Cardiac muscle cell (in vitro differentiated cells and primary cell): ENCODE measurements around the gene SPON2. TPM values are rescaled to one million over a fixed set of nuclear protein-coding genes. Genes with fewer than 3 reads are reported as not detected.

Experiments
- DNase-seq, 2 donors: peaks; one replicate each; pipeline versions ENCODE4 v3.0.0 to v3.0.0-alpha.2; 2010 to 2017; ENCODE audit warnings: low read depth in 1 of 2, low spot score in 1 of 2
- H3K27ac ChIP-seq: fragments of 200-600 bp; sonication (generic); 2 replicates; pipeline ENCODE4 v1.5.1; 2016
- H3K27me3 ChIP-seq: fragments of 200-600 bp; sonication (generic); 2 replicates; pipeline ENCODE4 v1.6.0; 2016; ENCODE audit warnings: control low read depth
- H3K36me3 ChIP-seq: fragments of 200-600 bp; sonication (generic); 2 replicates; pipeline ENCODE4 v1.5.1; 2016; ENCODE audit warnings: control low read depth
- H3K4me1 ChIP-seq: fragments of 200-600 bp; sonication (generic); 2 replicates; pipeline ENCODE4 v1.8.1; 2017; ENCODE audit warnings: low read depth, mild to moderate bottlenecking, mixed run types
- H3K4me3 ChIP-seq: fragments of 200-600 bp; sonication (generic); 2 replicates; pipeline ENCODE4 v1.5.1; 2016; ENCODE audit warnings: mild to moderate bottlenecking
- H3K9me3 ChIP-seq: fragments of 200-600 bp; sonication (generic); 2 replicates; pipeline ENCODE4 v1.5.1; 2017; ENCODE audit warnings: low read depth, mild to moderate bottlenecking, control low read depth
- polyA plus RNA-seq: library from polyadenylated mRNA; unstranded; fragments of >200 nt; fragmentation: Nextera tagmentation; extraction: Ambion mirVana; gene quantifications from 2 replicates; pipeline ENCODE4 v1.2.1, GENCODE V29; 2016
- total RNA-seq: library from RNA; depleted of rRNA; stranded (reverse); fragments of >200 nt; gene quantifications from 2 replicates; pipeline ENCODE4 v1.2.3, GENCODE V29; 2016
- TF ChIP-seq, protein P1 (sequence below): IDR thresholded peaks from 2 replicates; pipeline ENCODE4 v1.5.1; 2012; ENCODE audit warnings: low read depth, mild to moderate bottlenecking, low read length

Gene SPON2
- total and polyA plus RNA-seq, 2 experiments from 2014 or later: 0.12 to 0.98 TPM

DNA sequence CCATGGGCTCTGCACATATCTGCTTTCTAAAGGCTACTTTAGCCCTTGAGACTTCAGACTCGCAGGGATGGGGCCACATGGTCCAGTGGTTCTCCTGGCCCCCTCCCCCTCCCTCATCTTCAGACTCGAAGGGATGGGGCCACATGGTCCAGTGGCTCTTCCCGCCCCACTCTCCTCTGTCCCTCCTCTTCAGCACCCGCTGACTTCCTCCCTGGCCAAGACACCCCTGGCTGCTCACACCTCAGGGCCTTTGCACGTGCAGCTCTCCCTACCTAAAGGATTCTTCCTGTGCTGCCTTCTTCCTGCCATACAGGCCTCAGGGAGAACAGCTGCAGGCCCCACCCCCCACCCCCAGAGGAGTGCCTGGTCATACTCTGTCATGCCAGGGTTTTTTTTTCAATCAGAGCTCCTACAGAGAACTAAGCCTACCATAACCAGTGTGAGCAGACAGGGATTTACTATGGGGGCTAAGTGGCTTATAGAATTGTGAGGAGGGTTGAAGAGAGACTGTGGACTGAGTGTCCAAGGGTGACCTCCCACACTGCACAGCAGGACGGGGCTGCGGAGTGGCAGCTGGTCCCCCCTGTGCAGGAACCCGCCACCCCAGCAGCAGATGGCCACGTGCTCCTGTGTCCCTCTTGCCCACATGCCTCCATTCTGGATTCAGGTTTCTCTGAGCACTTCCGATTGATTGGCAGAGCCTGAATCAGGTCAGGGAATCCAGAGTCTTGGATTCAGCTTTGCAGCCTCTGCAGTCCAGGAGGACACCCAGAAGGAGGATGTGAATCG lies 6.1 kb upstream of the SPON2 start:
- no peaks in the 10 kb centered on the region for H3K4me1 ChIP-seq
- TF ChIP-seq, protein P1, sequence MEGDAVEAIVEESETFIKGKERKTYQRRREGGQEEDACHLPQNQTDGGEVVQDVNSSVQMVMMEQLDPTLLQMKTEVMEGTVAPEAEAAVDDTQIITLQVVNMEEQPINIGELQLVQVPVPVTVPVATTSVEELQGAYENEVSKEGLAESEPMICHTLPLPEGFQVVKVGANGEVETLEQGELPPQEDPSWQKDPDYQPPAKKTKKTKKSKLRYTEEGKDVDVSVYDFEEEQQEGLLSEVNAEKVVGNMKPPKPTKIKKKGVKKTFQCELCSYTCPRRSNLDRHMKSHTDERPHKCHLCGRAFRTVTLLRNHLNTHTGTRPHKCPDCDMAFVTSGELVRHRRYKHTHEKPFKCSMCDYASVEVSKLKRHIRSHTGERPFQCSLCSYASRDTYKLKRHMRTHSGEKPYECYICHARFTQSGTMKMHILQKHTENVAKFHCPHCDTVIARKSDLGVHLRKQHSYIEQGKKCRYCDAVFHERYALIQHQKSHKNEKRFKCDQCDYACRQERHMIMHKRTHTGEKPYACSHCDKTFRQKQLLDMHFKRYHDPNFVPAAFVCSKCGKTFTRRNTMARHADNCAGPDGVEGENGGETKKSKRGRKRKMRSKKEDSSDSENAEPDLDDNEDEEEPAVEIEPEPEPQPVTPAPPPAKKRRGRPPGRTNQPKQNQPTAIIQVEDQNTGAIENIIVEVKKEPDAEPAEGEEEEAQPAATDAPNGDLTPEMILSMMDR: no peak
- no peak overlapping the region for H3K27ac ChIP-seq
- no peak overlapping the region for H3K4me3 ChIP-seq
- peaks cover 24% of the 10 kb centered on the region for H3K27me3 ChIP-seq
- no peak for DNase-seq
- H3K9me3 ChIP-seq: no peaks in the 10 kb centered on the region
- H3K36me3 ChIP-seq: no peaks in the 10 kb centered on the region

DNA sequence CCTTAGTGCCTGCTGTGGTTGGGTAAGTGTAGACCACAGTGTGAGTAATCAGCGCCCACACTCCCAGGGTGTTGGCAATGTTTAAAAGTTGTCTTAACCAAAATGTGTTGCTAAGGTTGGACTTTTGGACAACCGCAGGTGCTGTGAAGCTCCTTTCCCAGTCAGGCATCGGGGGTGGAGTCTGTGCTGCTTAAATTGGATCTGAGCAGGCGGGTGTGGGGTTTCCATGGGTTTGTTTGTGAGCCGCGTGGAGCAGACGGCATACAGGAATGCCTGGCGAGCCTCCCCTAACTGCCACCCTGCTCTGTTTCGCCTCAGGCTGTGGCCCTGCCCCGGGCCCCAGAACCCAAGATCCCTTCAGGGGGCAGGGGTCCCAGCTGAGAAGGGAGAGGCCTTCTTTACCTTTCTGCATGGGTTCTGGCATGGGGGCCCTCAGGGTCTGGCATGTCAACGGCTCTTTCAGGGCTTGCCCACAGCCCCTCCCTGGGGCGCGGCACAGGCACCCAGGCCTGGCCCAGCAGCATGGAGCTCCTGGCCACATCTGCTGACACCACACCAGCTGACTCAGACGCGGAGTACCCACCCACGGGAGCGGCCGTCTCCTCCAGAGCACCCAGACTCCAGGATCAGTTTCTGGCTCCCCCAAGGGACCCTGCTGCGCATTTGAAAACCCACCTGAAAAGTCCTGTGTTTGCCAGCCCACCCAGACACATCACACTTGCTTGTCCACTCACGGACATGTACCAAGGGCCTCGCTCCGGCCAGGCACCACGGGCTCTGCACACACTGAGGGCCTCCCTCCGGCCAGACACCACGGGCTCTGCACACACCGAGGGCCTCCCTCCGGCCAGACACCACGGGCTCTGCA lies 5.1 kb upstream of the SPON2 start:
- Histone ChIP-seq H3K27ac (no peak overlapping the region), H3K4me1 (no peaks in the 10 kb centered on the region), H3K36me3 (no peaks in the 10 kb centered on the region), H3K4me3 (no peak overlapping the region), H3K9me3 (no peaks in the 10 kb centered on the region), H3K27me3 (peaks cover 34% of the 10 kb centered on the region)
- TF ChIP-seq, protein P1: no peak
- no peak for DNase-seq

DNA sequence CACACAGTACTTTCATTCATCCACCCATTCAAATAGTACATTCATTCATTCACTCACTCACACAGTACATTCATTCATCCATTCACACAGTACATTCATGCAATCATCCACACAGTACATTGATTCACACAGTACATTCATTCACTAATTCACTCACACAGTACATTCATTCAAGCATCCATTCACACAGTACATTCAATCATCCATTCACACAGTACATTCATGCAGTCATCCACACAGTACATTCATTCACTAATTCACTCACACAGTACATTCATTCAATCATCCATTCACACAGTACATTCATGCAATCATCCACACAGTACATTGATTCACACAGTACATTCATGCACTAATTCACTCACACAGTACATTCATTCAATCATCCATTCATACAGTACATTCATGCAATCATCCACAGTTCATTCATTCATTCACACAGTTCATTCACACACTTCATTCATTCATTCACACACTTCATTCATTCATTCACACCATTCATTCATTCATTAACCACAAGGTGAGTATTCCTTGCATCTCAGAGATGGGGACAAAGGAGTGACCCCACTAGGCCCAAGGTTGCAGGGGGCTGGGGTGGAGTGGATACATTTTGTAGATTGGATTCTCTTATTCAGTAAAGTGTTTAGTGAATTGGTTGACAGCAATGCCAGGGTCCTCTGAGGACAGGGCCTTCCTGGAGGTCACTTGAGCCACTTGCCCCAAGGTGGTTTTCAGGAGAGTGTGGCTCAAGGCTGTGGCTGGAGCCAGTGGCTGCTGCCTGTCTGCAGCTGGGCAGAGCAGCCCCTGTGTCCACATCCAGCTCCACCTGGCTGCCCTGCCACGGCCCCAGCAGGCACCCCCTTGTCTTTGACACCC lies 4.3 kb upstream of the SPON2 start:
- TF ChIP-seq, protein P1: no peak
- no peak for DNase-seq
- Histone ChIP-seq H3K27me3 (peaks cover 42% of the 10 kb centered on the region), H3K27ac (no peak overlapping the region), H3K4me1 (no peaks in the 10 kb centered on the region), H3K9me3 (no peaks in the 10 kb centered on the region), H3K36me3 (no peaks in the 10 kb centered on the region), H3K4me3 (no peak overlapping the region)

DNA sequence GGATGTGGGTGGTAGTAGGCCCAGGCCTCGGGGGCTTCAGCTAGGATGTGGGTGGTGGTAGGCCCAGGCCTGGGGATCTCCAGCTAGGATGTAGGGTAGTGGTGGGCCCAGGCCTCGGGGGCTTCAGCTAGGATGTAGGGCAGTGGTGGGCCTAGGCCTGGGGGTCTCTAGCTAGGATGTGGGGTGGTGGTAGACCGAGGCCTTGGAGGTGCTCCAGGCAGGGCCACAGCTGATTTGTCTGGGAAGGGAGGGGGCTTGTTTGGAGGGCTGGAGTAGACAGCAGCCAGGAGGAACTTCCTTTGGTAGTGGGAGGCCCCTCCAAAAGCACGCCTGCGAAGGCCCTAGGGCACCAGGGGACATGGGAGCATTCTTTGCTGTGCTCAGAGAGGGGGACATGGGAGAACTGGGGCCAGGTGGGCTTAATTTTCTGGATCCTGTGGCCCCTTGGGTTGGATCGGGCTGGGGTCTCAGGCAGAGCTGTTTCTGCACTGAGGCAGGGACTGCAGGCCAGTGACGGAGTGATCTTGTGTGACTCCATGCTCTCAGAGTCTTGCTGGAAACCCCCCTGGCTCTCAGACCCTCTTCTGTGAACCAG lies 3.3 kb upstream of the SPON2 start:
- Histone ChIP-seq H3K4me3 (no peak overlapping the region), H3K4me1 (no peaks in the 10 kb centered on the region), H3K9me3 (no peaks in the 10 kb centered on the region), H3K27ac (no peak overlapping the region), H3K27me3 (peaks cover 51% of the 10 kb centered on the region), H3K36me3 (no peaks in the 10 kb centered on the region)
- TF ChIP-seq, protein P1: no peak
- no peak for DNase-seq
